Amygdala (tissue), 56 donors: ENCODE data around the gene PLOD2.
"Not testable (repeated sequence)": the region's sequence is repeated elsewhere in the genome, so short reads cannot be mapped to it uniquely, and the experiment has no call there.

Experiments used
- DNase-seq, 56 donors: peaks; one replicate each; lab custom pipeline; 2025; lab: John Stamatoyannopoulos, UW

PLOD2 gene

DNA sequence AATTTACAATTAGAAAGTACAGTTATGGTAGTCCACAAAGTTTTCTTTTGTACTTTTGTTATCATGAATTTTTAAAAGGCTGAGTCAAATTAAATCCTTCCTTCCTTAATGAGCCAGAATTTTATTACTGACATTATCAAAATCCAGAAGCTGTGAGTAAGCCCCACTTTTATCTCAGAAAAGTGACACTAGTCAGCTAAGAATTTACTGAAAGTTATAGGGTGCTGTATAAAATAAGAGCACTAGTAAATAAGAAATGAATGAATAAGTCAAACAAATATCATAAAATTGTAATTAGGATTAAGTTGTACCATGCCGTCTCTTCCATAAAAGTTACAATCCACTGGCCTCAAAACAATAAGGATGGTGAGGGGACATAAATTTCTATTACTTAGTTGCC, 15.3 kb downstream of the PLOD2 start:
- DNase-seq, result no peak

GRCh38 chr3:146142757-146143156, 18.2 kb downstream of the PLOD2 start:
- peak in 5 of 56 donors; percentile 3 to 14 (median 10) for DNase-seq

- DNase-seq, result no peak
These were observed 21.3 kb downstream of the PLOD2 start for GRCh38 chr3:146139586-146140110.

- DNase-seq, result no peak
These were observed 22.1 kb downstream of the PLOD2 start for GRCh38 chr3:146138902-146139301.

DNA sequence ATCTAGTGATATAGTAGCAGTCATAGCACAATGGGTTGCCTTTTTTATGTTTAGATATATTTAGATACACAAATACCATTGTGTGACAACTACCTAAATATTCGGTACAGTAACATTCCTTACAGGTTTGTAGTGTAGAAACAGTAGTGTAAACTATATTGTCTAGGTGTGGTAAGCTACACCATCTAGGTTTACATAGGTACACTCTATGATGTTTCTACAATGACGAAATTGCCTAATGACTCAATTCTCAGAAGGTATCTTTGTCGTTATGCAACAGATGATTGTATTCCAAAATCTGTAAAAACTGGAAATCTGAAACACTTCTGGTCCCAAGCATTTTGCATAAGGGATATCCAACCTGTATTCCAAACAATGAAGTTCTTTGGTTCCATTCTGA, 24.3 kb downstream of the PLOD2 start:
- no peak for DNase-seq

- DNase-seq, result no peak
These were observed 26.5 kb downstream of the PLOD2 start for GRCh38 chr3:146134348-146135117.

DNA sequence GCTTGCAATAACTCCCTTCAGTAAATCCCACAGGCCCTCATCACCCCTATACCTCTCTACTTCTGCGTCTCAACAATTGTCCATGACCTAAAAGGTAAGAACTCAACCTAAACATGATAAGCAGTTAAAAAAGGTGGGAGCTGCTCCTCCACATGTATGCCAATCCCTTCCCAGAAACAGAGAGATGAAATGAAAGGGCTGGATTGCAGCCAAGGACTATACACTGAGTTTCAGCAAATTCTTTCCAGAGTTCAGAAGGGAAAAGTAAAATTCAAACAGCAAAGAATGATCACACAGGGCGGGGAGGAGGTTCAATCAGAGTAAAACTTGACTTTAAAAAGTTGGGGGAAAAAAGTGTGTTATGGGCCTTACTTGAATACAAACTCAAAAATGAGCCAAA, 27.5 kb downstream of the PLOD2 start:
- no peak for DNase-seq

- DNase-seq, result no peak
These were observed 29.2 kb downstream of the PLOD2 start for GRCh38 chr3:146131616-146132410.

DNA sequence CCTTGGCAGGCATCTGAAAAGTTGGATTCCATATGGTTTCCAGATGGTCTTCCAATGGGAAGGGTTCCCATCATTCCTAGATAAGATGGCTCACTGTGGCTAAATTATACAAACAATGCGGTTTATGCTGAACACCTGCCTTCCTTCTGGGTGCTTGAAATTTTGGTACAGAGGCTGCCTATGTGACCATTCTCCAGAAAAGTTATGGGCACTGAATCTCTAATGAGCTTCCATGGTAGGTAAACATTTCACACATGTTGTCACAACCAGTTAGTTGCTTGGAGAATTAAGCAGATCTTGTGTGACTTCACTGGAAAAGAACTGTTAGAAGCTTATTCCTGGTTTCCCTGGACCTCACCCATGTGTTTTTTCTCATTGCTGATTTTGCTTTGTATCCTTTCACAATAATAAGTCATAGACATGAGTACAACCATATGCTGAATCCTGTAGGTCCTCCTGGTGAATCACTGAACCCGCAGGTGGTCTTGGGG, 30.1 kb downstream of the PLOD2 start:
- no peak for DNase-seq

- no peak for DNase-seq
These were observed 31.2 kb downstream of the PLOD2 start for GRCh38 chr3:146129750-146130149.

DNA sequence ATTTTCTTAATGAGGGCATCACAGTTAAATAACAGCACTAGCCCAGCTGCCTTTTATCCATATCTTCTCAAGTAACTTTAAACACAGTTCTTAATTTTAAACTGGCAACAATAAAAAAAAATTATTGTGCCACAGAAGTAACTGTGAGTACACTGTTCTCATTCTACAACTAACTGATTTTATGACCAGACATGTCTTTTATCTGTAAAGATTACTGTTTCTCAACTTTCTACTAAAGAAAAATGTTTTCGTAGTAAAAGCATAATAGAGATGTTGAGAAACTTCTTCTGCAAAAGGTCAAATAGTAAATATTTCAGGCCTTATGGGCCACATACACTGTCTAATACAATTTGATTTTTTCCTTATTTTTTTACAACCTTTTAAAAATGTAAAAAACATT, 32.0 kb downstream of the PLOD2 start:
- DNase-seq, result no peak

DNA sequence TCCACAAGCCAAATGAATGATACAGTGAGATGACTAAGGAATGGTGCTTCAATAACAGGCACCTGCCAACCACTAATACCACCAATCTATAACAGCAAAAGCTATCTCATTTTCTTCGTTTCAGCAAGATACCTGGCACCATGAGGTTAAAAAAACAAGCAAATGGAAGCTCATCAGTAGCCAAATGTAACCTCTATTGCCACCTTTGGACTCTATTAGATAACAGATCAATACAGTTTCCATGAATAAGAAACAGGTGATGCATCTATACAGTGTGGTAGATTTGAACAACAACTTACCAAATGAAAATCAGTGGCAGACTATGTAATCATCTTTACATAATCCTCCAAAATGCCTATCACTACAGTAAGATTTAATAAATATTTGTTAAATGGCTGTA, 32.8 kb downstream of the PLOD2 start:
- DNase-seq, result no peak

GRCh38 chr3:146125951-146126350, 35.0 kb downstream of the PLOD2 start:
- no peak for DNase-seq

GRCh38 chr3:146124126-146124801, 36.7 kb downstream of the PLOD2 start:
- no peak for DNase-seq

GRCh38 chr3:146117406-146118285, 43.3 kb downstream of the PLOD2 start:
- no peak for DNase-seq

- DNase-seq, result no peak
These were observed 45.4 kb downstream of the PLOD2 start for GRCh38 chr3:146115619-146116018.

DNA sequence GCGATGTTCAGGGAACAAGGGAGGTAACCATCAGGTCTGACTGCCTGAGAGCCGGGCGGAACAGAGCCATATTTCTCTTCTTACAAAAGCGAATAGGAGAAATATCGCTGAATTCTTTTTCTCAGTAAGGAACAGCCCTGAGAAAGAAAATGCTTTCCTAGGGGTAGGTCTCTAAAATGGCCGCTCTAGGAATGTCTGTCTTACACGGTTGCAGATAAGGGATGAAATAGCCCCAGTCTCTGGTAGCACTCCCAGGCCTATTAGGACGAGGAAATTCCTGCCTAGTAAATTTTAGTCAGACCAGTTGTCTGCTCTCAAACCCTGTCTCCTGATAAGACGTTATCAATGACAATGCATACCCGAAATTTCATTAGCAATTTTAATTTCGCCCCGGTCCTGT, 47.2 kb downstream of the PLOD2 start:
- not testable (repeated sequence) for DNase-seq

- no peak for DNase-seq
These were observed 49.6 kb downstream of the PLOD2 start for GRCh38 chr3:146111337-146111736.

- no peak for DNase-seq
These were observed 50.8 kb downstream of the PLOD2 start for GRCh38 chr3:146110161-146110560.

- DNase-seq, result no peak
These were observed 54.0 kb downstream of the PLOD2 start for GRCh38 chr3:146106986-146107385.
